GM19468 (cell line): ENCODE results near the gene POU2AF1.
"Not testable (repeated sequence)": the region's sequence is repeated elsewhere in the genome, so short reads cannot be mapped to it uniquely, and the experiment has no call there.

Source experiments
- ATAC-seq: cut with Tn5 transposase; IDR thresholded peaks from one replicate; pipeline ENCODE4 v1.9.1; 2021; ENCODE audit warnings: mild to moderate bottlenecking, moderate library complexity, moderate number of reproducible peaks; ENCODE audit not compliant: unreplicated experiment; ENCODE audit errors: extremely low read depth

Gene POU2AF1

DNA sequence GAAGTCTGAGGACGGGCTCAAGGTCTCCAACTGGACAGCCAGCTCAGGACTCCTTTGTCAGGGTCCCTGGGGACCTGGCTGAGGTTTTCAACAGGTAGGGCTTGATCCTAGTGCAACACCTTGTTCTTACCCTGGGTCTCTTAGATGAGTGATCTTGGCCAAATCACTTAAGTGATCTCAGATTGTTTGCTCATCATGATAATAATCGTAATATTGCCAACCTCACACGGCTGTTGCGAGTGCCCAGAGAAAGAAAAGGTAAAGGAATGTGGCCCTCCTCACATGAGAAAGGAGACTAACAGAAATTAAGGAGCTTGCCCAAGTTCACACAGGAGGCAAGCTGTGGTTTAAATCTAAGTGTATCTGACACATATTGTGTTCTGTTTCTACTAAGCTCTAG is 52.3 kb downstream of the POU2AF1 start:
- no peak for ATAC-seq

DNA sequence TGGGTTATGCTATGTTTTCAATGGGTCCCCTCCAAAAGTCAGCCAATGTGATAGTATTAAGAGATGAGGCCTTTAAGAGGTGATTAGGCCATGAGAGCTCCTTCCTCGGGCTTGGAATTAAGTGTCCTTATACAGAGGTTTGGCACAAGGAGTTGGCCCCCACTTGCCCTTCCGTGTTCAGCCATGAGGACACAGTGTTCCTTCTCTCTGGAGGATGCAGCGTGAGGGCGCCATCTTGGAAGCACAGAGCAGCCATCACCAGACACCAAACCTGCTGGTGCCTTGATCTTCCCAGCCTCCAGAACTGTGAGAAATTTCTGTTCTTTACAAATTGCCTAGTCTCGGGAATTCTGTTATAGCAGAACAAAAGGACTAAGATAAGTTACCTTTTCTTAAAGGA is 53.8 kb downstream of the POU2AF1 start:
- no peak for ATAC-seq

DNA sequence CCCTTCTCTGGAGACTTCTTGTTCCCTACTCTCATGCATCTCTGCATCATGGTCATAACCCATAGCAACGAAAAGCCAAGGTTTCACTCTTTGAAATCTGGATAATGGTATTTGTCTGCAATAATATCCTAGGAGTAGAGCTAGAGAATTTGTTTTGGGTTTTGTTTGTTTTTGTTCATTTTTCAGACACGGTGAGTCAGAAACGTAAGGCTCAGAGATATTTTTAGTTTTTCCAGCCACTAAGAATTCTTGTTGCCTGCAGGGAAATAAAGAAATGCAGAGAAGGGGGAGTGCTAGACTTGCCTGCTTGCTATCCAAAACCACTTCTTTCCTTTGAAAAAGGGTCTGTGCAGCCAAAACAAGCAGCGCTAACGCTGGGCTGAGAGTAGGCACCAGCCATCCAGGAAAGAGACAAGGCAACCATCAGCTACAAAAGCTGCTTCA is 54.8 kb downstream of the POU2AF1 start:
- no peak for ATAC-seq

DNA sequence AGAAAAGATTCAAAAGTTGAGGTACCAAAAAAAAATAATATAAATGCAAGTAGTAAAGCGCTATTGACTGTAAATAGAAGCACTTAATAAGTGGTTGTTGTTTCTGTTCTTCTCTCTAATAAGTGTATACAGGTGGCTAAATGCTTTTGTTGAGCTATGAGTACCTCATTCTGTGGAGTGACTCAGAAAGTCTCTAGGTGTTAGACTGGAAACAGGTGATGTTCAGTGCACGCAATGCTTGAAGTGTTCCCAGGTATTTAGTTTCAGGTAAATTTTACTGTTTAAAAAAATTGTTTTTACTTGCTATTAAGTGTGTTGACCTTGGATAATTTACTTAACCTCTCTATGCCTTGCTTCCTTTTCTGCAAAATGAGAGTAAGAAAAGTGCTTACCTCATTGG is 56.5 kb downstream of the POU2AF1 start:
- no peak for ATAC-seq

DNA sequence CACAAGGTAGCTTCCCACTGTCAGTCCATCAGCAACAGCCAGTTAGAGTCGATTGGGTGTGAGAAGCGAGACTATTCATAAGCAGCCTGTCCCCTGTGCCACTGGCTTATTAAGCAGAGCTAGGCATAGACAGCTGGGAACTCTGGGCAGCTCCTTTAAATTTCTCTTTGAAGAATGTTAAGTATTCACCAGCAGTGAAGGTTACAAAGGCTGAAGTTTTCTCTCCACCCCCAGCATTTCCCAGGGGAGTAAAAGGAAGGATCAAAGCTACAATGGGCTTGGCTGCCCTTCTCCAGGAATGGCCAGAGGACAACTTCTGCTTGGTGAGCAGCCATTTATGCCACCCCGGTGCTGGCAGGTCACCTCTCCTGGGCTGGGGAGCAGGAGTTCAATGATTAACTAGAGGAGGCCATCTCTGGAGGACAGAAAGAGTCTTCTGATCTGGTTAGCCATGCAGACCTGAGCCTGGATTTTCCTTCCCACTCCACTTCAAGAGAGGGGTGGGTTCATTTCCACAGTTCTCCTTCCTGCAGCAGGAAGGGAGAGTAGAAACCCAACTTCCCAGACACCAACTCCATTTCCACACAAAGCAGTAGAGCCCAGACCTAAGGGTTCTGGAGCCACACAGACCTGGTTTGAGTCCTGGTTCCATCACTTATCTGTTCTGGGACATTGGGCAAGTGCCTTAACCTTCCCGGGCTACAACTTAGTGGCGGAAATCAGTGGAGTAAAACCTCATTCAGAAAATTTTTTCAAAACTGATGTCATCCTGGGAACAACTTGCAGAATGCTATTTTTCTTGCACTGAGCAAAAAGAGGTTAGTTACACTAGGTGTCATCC is 58.1 kb downstream of the POU2AF1 start:
- no peak for ATAC-seq

DNA sequence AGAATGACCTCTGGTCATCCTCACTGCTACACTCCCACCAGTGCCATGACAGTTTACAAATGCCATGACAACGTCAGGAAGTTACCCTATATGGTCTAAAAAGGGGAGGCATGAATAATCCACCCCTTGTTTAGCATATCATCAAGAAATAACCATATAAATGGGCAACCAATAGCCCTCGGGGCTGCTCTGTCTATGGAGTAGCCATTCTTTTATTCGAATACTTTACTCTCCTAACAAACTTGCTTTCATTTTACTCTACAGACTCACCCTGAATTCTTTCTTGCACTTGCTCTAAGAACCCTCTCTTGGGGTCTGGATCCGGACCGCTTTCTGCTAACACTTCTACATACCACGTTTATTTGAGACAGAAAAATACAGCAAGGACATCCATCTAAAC is 58.9 kb downstream of the POU2AF1 start:
- not testable (repeated sequence) for ATAC-seq

DNA sequence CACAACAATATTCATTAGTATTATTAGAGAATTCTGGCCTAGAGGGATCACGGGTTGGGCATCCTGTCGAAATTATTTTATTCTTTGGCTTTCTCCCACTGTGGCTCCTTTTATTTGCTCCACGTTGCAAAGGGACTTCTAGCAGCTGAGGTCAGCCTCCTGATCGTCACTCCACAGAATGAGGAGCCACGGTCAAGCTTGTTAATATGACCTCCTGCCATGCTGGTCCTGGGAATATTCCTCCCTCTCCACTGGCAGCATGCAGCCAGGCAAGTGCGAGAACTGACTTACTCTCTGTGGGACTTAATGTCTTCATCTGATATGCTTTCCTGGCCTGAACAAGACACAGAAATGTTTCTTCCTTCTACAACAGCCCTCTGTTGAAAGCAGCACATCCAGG is 59.8 kb downstream of the POU2AF1 start:
- ATAC-seq, result no peak

DNA sequence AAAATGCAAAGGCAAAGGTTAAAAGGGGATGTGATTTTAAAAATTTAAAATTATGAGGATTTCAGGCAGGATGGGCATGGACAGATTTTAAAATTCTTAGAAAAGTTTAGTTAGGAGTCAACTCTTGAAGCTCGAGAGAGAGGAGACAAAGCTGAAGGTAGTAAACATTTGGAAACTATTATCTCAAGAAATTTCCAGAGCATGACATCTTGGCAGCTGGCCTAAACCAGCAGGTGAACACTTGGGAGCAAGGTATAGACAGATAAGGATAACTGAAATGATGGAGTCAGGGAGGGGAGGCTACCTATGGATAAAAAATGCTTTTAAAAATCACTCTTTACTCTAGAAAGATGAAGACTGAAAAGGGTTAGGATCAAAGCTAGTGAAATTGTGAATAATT is 67.0 kb downstream of the POU2AF1 start:
- no peak for ATAC-seq

DNA sequence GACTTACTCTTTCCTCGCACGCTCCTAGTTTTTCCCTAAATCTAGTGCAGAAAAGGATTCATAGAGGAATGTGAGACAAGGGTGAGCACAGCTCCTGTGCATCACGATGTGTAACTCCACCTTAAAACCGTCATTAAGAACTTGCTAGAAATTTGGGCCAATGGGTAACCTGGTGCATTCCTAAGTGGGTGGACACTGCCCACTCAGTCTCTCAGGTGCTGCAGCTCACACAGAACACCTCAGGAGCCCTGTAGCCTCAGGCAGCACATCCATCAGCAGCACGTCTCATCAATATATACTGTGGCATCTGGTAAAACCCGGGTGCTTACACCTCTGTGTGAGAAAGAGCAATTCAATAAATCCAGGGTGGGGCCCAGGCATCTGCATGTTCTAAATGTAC is 68.4 kb downstream of the POU2AF1 start:
- ATAC-seq, result no peak

DNA sequence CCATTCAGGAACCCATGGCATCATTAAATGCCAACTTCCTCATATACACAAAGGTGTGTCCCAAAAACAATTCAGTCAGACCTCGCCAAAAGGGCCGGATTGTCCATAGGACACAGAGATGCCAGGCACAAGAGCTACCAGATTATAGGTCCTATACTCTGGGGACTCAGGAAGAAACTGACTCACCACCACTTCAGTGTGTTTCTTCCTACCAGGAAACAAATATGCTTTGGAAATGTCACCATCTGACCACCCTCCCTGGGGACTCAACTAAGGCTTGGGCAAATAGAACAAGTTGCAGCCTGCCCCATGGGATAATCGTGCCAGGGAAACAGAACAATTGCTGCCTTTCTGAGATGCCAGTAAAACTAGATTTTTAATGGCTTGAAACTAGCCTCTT is 69.0 kb downstream of the POU2AF1 start:
- ATAC-seq, result no peak

DNA sequence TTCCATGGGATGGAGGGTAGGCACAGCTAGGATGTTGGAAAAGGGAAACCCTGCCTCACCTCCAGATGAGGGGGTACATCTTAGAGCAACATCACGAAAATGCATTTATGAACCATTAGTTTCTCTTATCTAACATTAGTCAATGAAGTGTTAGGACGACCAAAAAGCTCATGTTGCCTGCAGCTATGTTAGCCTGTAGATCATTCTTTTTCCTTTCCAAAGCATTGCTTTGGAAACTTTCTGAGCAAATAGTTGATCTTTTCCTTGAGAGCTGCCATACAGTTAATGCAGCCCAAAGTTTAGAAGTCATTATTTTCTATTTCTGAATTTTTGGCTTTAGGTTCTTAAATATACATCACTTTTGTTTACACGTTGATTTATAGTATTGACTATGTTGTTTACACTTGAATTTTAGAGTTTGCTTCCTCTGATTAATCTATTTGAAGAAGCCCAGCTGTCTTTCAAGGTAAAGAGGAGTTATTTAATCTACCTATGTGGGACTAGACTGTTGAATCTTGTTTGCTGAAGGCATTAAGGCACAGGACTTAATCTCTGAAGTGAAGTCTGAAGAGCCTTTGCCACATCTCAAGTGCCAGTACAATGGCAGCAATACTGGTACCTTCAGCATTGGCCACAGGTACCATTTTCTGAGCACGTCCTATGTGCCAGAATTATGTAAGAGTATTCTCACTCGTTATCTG is 69.7 kb downstream of the POU2AF1 start:
- ATAC-seq, result no peak

DNA sequence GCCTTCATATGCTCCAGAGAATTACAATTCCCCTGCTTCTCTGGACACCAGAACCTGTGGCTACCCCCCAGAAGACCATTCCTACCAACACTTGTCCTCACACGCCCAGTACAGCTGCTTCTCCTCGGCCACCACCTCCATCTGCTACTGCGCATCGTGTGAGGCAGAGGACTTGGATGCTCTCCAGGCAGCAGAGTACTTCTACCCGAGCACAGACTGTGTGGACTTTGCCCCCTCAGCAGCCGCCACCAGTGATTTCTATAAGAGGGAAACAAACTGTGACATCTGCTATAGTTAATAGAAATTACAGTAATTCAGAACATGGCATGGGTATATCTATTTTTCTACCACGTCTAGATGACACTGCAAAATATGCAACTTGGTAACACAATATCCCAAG is 70.9 kb downstream of the POU2AF1 start:
- no peak for ATAC-seq

DNA sequence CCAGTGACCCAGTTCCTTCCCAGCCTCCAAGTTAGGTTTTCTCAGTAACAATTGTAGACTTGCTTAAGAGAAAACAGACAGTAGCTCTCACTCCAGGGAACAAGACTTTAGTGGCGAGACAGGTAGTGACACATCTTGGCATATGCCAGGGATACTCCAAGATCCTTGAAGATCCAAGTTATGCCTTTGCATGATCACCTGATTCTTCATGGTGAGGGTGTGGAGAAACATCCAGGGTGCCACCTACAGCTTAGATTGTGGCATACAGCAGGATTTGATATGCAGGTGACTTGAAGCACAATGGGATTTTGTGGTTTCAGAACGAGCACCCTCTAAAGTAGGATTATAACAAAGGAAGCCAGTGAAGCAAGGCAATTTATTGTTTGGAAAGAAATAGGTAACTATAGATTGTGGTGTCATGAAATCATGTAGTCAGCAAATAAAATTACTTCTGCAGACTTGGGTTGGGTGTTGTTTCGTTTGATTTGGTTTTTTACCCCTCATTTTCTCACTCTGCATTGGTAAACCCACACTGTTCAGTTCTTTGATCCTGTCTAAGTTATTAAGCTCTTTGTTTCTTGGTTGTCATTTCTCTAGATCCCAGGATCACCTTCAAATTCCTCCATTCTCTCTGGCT is 71.5 kb downstream of the POU2AF1 start:
- ATAC-seq, result no peak

DNA sequence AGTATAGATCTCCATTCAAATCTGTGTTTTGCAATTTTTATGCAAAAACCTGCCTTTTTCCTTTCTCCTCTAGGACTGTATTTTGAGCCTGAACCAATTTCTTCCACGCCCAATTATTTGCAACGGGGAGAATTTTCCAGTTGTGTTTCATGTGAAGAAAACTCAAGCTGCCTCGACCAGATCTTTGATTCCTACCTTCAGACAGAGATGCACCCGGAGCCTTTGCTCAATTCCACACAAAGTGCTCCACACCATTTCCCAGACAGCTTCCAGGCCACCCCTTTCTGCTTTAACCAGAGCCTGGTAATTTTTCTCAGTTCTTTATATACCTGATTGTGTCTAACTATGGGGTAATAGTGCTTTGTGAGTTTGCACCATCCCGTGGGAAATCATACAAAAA is 72.8 kb downstream of the POU2AF1 start:
- ATAC-seq, result no peak

DNA sequence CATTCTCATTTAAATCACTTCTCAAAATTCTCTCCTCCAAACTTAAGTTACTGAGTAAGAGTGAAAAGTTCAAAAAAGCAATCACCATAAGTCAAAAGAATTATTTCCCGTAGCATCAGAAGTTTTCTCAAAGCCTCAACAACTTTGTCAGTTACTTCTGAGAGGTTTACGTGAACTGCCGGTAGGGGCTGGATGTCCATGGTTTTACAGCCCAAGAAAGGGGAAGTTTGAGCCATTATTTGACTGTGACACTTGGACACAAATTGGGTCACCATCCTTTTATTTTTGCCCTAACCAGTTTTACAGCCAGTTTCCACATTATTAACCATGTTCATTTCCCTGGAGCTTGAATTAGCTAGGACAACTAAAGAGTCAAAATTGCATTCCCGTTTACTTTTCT is 73.2 kb downstream of the POU2AF1 start:
- ATAC-seq, result no peak

DNA sequence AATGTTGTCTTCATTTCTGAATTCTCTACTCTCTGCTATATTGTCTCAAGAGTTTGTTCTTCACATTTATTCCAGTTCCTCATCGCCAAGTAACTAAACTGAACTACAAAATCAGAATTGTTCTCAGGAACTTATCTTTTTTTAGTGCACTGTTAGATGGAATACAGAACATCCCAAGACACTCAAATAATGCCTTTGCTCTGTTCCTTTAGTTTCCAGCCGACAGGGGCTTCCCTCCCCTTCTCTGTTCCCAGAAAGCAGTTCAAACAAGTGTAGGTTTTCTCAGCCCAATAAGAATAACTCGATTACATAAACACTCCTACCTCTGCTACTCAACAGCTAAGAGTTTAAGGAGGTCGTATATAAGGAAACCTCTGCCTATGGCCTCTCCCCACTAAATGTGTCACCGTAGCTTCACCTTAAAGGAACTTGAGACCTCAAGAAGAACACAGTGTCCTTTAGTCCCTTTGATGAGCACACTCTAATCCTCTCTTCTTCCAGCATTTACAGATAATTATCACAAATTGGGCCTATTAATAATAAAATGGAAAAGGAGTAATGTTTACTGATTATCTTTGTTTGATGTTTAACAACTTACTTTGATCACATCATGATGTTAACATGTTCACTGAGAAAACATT is 73.8 kb downstream of the POU2AF1 start:
- ATAC-seq, result no peak

DNA sequence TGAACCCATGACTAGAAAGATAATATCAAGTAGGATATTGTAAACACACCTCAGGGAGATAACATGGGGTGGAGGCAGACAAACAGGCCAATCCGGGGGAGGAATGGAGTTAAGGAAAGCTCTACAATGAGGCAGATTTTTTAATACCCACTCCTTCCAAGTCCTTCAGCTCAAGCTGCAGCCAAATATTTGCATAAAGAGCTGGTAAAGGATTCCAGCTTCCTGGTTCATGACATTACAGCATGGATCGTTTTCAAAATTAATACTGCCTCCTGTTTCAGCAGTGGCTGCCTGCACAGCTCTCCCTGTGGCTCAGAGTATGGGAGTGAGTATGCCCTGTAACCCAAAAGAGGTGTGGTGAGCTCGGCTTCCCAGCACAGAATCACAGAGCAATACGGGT is 75.6 kb downstream of the POU2AF1 start:
- no peak for ATAC-seq

DNA sequence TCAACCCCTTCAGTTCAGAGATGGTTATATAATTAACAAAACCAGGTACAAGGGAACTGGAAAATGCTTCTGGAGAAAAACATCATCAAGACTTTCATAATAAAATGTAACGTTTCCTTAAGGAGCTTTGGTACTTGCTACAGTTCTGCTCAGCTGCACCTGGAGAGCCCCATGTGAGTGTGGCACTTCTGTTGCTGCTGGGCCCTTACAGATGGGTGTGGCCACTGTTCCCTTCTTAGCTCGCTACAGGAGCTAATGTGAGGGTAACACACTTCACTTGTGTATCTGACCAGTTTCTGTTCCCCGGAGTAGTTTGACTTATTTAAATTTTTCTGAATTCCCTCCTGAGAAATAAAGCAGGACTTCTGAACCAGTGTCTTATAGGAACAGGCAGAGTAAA is 76.8 kb downstream of the POU2AF1 start:
- ATAC-seq, result no peak
